GM21526 (cell line): ENCODE measurements around the gene CARHSP1.
"Not testable (repeated sequence)": the region's sequence is repeated elsewhere in the genome, so short reads cannot be mapped to it uniquely, and the experiment has no call there.

Experiments used
- ATAC-seq: cut with Tn5 transposase; IDR thresholded peaks from one replicate; pipeline ENCODE4 v1.9.1; 2021; ENCODE audit warnings: moderate library complexity; ENCODE audit not compliant: unreplicated experiment, low FRiP score

The CARHSP1 gene

GRCh38 chr16:8873866-8874195 lies 5.0 kb upstream of the CARHSP1 start:
- ATAC-seq, result not testable (repeated sequence)

- ATAC-seq, result no peak
These were observed 4.4 kb upstream of the CARHSP1 start for GRCh38 chr16:8872967-8873865.

GRCh38 chr16:8872071-8872470 lies 3.3 kb upstream of the CARHSP1 start:
- ATAC-seq, result no peak

- ATAC-seq, result not testable (repeated sequence)
These were observed 1.1 kb upstream of the CARHSP1 start for GRCh38 chr16:8869988-8870241.

GRCh38 chr16:8869212-8869987 lies 594 bp upstream of the CARHSP1 start:
- no peak for ATAC-seq

DNA sequence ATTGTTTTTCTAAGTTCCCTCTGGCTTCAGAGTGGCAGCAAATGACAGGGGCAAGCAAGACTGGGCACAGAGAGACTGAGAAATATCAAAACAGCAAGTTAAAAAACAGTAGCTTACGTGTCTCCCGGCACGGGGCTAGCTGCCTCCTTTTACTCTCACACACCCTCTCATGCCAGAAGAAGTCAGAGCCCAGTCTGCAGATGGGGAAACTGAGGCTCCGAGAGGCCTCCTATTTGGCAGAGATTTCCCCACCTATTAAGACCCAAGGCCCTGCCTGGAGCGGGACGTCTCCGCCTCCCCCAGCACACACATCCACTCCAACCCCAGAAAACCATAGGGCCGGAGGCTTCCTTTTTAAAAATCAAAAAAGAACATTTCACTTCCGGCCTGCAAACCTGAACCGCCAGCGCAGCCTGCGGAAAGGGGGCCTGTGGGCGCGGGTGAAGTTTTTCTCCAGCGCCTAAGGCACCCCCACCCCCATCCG lies 832 bp downstream of the CARHSP1 start:
- ATAC-seq, result no peak

DNA sequence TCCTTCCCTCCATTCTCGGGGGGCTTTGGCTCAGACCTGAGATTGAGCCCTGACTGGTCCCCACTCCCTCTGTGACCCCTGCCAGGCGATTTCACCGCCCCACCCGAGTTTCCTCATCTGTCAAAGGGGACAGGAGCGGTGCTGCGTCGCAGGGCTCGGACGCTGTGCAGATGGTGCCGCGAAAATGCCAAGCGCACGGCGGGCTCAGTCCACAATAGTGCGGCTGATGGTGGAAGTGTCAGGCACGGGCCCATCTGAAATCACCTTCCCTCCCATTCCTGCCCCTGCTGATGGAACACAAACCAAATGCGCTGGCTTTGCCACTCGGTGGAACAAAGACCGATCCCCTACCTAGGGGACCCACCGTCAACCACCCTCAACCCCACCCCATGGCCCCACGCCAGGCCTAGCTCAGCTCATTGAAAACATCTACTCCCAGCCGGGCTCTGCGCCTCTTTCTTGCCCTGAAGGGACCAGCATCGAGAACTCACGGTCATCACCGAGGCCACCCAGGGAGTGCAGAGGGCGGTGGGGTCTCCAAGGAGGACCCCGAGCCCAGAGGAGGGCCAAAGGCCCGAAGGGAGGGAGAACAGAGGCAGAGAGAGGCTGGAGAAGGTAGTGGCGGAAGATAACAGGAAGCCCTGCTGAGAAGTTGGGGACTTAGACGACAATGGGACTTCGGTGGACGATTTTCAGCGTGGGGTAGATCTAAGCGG lies 1.4 kb downstream of the CARHSP1 start:
- no peak for ATAC-seq

GRCh38 chr16:8866884-8867215 lies 2.0 kb downstream of the CARHSP1 start:
- no peak for ATAC-seq

DNA sequence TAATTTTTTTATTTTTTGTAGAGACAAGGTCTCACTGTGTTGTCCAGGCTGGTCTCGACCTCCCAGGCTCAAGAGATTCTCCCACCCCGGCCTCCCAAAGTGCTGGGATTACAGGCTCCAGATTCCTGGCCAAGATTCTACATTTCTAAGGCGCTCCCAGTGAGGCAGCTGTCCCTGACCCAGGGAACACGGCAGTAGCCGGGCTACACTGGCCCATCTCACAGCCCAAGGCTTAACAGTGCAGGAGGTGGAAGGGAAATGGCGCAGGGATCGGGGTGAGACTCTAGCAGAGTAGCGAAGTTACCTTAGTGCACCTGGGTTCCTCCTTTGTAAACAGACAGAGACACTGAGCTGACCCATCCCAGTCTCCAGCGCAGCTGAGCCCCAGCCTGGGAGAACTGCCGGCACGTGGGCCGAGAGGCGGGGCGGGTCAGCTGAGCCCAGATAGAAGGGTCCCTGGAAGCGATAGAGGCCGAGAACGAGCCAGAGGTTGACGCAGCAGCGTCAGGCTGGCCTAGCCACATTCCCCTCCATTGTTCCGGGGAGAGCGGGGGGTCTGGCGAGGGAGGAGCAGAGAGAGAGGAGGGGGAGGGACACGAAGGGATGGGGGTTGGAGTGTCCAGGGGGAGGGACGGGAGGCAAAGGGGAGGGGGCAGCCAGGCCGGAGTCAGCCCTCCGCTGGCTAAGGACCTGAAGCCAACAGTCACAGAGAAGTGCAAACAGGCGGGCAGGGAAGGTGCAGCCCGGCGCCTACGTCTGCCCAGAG lies 2.5 kb downstream of the CARHSP1 start:
- no peak for ATAC-seq

- ATAC-seq, result no peak
These were observed 3.5 kb downstream of the CARHSP1 start for GRCh38 chr16:8865145-8865882.

GRCh38 chr16:8864480-8865110 lies 4.2 kb downstream of the CARHSP1 start:
- no peak for ATAC-seq

- no peak for ATAC-seq
These were observed 5.0 kb downstream of the CARHSP1 start for GRCh38 chr16:8863594-8864424.

GRCh38 chr16:8862309-8863130 lies 6.3 kb downstream of the CARHSP1 start:
- ATAC-seq, result no peak

- ATAC-seq, result no peak
These were observed 7.1 kb downstream of the CARHSP1 start for GRCh38 chr16:8861563-8862308.

DNA sequence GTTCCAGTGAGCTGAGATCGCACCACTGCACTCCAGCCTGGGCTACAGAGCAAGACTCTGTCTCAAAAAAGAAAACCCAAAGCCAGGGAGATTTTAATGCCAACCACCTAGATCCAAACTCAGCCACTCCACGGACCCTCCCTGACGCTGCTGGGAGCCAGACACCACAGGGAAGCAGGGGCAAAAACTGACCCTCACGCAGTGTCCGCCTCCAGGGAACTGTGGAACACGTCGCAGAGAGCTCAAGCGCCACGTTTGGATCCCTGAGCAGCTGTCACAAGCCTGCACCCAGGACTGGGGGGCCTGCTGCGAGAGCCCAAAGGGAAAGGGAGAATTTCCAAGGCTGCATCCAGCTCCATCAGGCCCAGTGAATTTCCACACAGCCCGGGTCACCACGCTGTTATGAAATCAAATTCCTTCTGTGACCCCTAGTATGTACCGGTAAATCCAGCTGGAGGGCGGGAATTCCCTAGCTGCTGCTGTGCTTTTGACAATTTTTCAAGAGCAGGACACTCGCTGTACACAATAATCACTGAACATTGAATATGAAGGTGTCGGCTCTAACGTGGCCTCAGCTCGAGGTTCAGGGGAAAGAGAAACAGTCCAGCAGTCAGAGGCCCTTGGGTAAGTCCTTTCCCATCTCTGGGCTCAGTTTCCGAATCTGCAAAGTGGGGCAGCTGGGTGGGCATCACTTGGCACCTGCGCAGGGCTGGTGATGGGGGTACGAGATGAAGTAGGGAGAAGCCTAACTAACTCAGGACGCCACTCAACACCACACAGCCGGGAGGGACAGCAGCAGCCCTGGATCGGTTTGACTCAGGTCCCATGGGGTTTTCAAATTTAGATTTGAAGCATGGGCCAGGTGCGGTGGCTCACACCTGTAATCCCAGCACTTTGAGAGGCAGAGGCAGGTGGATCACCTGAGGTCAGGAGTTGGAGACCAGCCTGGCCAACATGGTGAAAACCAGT lies 8.6 kb downstream of the CARHSP1 start:
- no peak for ATAC-seq
